AG04450 (cell line): ENCODE results near the gene SLC17A9. TPM values are rescaled to one million over a fixed set of nuclear protein-coding genes. Genes with fewer than 3 reads are reported as not detected.

ENCODE experiments used
- CTCF ChIA-PET: fragments of 300-600, 350-600 bp; formaldehyde crosslinking; extraction: SDS; loops from one replicate; lab custom pipeline; 2022; ENCODE audit warnings: antibody characterized with exemption, inconsistent platforms; lab: Charles Lee
- POLR2A ChIA-PET: fragments of 350-600 bp; formaldehyde crosslinking; extraction: SDS; loops from one replicate; lab custom pipeline; 2021; ENCODE audit warnings: antibody characterized with exemption, inconsistent platforms; lab: Yijun Ruan, JAX
- DNase-seq: peaks from one replicate; pipeline ENCODE4 v3.0.0-alpha.2; 2011; ENCODE audit warnings: low read depth, low spot score
- H3K27ac ChIP-seq: one replicate; pipeline ENCODE4 v1.5.1; 2012; ENCODE audit warnings: low read depth, low read length, control low read depth
- H3K27me3 ChIP-seq: one replicate; pipeline ENCODE4 v1.6.0; 2012; ENCODE audit warnings: low read length; ENCODE audit not compliant: control insufficient read depth, insufficient read depth
- H3K4me3 ChIP-seq: 2 replicates; pipeline ENCODE4 v1.5.1; 2011; ENCODE audit warnings: mild to moderate bottlenecking, low read depth, low read length, control low read depth
- H3K9me3 ChIP-seq: 2 replicates; pipeline ENCODE4 v1.5.1; 2012; ENCODE audit warnings: low read length; ENCODE audit not compliant: control insufficient read depth, insufficient read depth
- polyA plus RNA-seq: library from polyadenylated mRNA; depleted of rRNA; stranded (reverse); fragments of >200 nt; gene quantifications from 2 replicates; pipeline ENCODE4 v1.2.3, GENCODE V29; 2011; rRNA removed
- TF ChIP-seq, protein P1 (sequence below): IDR thresholded peaks from 2 replicates; pipeline ENCODE4 v1.5.1; 2011; ENCODE audit warnings: low read depth, low read length, control low read depth, inconsistent platforms

SLC17A9 gene
- polyA plus RNA-seq, 1 experiment: 2.2 TPM

DNA sequence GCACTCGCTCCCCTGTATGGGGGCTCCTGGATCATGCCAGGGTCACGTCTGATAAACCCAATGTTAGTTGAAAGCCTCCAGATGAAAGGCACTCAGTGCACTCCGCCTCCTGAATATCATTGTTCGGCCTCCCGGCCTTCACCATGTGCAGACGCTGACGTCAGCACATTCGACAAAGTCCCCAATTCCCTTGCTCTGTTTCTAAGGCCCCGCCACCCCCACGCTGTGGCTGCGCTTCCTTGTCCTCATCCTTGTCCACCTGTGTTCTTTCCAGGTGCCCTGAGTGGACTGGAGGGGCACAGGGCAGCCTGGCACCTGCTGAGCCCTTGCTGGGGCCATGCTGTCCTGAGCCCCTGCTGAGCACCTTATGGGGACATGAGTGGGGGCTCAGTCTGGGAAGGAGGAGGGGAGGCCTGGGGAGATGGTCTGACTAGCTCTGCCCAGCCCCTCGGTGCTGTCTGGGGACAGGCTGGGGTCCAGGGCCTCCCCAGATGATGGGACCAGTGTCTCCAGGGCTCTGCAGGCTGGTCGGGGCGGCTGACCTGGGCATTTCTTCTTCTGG lies 64.1 kb downstream of the SLC17A9 start:
- H3K4me3 ChIP-seq: no peak overlapping the region
- peaks cover 77% of the 10 kb centered on the region for H3K27me3 ChIP-seq
- H3K27ac ChIP-seq: no peak overlapping the region
- POLR2A ChIA-PET: no interaction called here
- CTCF ChIA-PET: no interaction called here
- TF ChIP-seq, protein P1, sequence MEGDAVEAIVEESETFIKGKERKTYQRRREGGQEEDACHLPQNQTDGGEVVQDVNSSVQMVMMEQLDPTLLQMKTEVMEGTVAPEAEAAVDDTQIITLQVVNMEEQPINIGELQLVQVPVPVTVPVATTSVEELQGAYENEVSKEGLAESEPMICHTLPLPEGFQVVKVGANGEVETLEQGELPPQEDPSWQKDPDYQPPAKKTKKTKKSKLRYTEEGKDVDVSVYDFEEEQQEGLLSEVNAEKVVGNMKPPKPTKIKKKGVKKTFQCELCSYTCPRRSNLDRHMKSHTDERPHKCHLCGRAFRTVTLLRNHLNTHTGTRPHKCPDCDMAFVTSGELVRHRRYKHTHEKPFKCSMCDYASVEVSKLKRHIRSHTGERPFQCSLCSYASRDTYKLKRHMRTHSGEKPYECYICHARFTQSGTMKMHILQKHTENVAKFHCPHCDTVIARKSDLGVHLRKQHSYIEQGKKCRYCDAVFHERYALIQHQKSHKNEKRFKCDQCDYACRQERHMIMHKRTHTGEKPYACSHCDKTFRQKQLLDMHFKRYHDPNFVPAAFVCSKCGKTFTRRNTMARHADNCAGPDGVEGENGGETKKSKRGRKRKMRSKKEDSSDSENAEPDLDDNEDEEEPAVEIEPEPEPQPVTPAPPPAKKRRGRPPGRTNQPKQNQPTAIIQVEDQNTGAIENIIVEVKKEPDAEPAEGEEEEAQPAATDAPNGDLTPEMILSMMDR: no peak
- no peak for DNase-seq
- peaks cover 14% of the 10 kb centered on the region for H3K9me3 ChIP-seq

DNA sequence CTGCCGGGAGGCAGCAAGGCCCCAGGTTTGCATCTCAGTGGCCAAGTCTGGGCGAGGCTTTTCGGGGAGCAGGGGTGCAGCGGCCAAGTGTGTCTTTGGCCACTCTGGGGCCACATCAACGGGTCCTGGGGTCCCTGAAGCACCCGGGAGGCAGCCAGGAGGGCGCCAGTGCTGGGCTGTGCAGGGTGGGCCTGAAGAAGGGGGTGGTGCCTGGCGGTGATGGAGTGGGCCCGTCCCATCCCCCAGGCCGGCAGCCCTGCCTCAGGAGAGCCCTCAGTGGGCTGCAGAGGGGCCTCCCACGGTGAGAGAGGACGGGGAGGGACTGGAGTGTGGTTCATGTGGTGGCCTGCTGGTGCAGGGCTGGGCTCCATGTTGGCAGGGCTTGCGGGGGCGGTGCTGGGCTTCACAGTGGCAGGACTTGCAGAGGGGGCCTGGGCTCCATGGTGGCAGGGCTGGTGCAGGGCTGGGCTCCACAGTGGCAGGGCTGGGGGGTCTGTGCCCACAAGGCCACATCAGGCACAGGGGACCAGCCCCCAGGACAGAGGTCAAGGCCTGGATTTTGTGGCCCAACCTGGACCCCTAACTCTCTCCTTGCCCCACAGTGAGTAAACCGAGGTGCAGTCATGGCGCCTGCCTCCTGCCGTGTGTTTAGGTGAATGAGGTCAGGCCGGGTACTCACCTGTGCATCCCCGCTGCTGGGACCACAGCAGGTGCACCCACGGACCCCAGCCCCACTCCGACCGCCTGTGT lies 64.7 kb downstream of the SLC17A9 start:
- POLR2A ChIA-PET: no interaction called here
- TF ChIP-seq, protein P1: no peak
- H3K9me3 ChIP-seq: peaks cover 14% of the 10 kb centered on the region
- H3K27me3 ChIP-seq: peaks cover 79% of the 10 kb centered on the region
- H3K27ac ChIP-seq: no peak overlapping the region
- no peak overlapping the region for H3K4me3 ChIP-seq
- CTCF ChIA-PET: no interaction called here
- DNase-seq: no peak

DNA sequence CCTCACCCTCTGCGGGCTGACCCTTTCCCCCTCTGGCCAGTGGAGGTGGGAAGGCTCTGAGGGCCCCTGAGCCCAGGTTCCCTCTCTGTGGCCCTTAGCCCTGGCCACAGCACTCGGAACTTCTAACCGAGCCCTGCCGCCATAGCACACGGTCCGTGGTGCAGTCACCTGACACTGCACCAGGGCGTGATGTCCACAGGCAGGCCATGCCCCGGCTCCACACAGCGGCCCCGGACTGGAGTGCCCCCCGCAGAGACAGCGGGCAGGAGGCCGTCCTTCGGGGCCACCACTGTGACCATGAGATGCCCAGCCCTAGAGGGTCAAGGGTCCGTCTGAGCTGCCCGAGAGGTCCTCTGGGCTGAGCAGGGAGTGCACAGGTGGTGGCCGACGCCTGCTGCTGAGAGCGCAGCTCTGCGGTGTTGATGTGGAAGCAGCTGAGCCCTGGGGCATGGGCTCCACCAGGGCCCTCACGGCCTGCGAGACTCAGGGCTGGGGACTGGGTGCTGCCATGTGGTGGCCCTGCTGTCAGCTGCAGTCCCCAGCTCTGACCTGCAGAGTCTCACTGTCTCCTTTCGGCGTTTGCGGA lies 65.4 kb downstream of the SLC17A9 start:
- Histone ChIP-seq H3K9me3 (peaks cover 11% of the 10 kb centered on the region), H3K27ac (no peak overlapping the region), H3K27me3 (peaks cover 80% of the 10 kb centered on the region), H3K4me3 (no peak overlapping the region)
- POLR2A ChIA-PET: no interaction called here
- TF ChIP-seq, protein P1: no peak
- CTCF ChIA-PET: no interaction called here
- no peak for DNase-seq

Other genes with a start within 250 kb of the SLC17A9 start
- 0.09 and 0.12 TPM in 2 replicates for gene NTSR1, start 243.9 kb upstream of the SLC17A9 start, polyA plus RNA-seq
- gene MRGBP, start 156.2 kb upstream of the SLC17A9 start, polyA plus RNA-seq: 13.4 and 14.4 TPM in 2 replicates
- gene OGFR, start 147.9 kb upstream of the SLC17A9 start, polyA plus RNA-seq: 19.7 and 21.7 TPM in 2 replicates
- gene COL9A3, start 135.7 kb upstream of the SLC17A9 start, polyA plus RNA-seq: 0.69 and 0.98 TPM in 2 replicates
- gene TCFL5, start 90.9 kb upstream of the SLC17A9 start, polyA plus RNA-seq: 8.7 and 9.9 TPM in 2 replicates
- gene DIDO1, start 26.2 kb upstream of the SLC17A9 start, polyA plus RNA-seq: 22.1 and 25.9 TPM in 2 replicates
- gene GID8, start 14.6 kb upstream of the SLC17A9 start, polyA plus RNA-seq: 24.3 and 24.4 TPM in 2 replicates
- gene BHLHE23, start 54.3 kb downstream of the SLC17A9 start, polyA plus RNA-seq: not detected in 2 replicates